Panc1 (cell line): ENCODE data around the gene DAB1.

ENCODE experiments used
- CTCF ChIP-seq: fragments of 450-650 bp; IDR thresholded peaks from 2 replicates; pipeline ENCODE4 v1.5.1; 2017; ENCODE audit warnings: mild to moderate bottlenecking
- POLR2AphosphoS5 ChIP-seq: IDR thresholded peaks from 2 replicates; pipeline ENCODE4 v1.6.1; 2012; ENCODE audit warnings: mild to moderate bottlenecking, low read depth, low read length, moderate library complexity

- TF ChIP-seq CTCF (no peak), POLR2AphosphoS5 (no peak)
These were observed 359.3 kb downstream of the DAB1 start for GRCh38 chr1:57064379-57065140.
